ENCODE data around the gene FUT3.
"Not testable (repeated sequence)": the region's sequence is repeated elsewhere in the genome, so short reads cannot be mapped to it uniquely, and the experiment has no call there.

Gene FUT3

GRCh38 chr19:5892772-5893275, 41.6 kb upstream of the FUT3 start:
- Histone ChIP-seq H3K9me3 (no peaks in the 10 kb centered on the region), H3K27me3 (peaks cover 41% of the 10 kb centered on the region), H3K27ac (no peak overlapping the region), H3K4me1 (ENCODE audit: control insufficient read depth in 1 of 2, insufficient read depth in 1 of 2, low read depth in 1 of 2, low read length in 1 of 2) (no peaks in the 10 kb centered on the region), H3K4me3 (ENCODE audit: low read depth in 1 of 2, low read length in 1 of 2) (no peak overlapping the region), H3K36me3 (peaks cover 34% of the 10 kb centered on the region)
- no peak for TF ChIP-seq CTCF (IDR thresholded peaks at IDR 0.05)

DNA sequence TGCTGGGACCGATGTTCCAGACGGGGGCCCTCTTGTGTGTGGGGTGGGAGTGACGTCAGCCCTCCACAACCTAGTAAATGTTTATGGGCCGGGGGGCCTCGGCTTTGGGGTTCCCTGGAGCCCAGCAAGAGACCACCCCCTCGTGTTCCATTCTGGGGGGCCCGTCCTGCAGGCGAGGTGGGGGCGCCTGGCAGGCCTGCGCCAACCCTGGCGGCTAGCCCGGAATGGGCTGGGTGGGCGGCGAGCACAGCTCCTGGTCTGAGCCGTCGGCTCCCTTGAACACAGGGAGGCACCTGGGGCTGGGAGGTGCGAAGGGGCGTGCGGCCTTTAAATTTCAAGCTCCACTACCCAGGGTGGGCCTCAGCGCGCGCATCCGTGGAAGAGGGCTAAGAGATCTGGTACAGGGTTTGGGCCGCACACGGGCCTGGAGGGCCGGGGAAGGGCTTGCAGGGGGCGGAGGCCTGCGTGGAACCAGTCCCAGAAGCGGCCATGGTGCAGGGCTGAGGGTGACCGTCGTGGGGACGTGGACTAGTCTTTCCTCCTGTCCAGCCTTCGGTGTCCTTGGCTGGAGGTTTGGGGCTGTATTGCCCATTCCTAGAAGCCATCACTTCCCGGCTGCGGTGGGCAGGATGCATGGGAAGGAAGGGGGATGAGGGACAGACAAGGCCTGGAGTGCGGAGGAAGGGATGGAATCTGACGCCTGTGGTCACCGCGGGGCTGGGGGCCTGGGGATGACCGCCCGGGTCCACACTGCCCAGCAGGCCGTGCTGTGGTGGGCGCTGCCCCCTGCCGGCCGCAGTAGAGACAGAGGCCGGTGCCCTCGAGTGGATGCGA, 40.9 kb upstream of the FUT3 start:
- no peak overlapping the region for H3K4me3 ChIP-seq (ENCODE audit: low read depth in 1 of 2, low read length in 1 of 2)
- no peaks in the 10 kb centered on the region for H3K9me3 ChIP-seq
- TF ChIP-seq CTCF (IDR thresholded peaks at IDR 0.05): no peak
- H3K4me1 ChIP-seq (ENCODE audit: control insufficient read depth in 1 of 2, insufficient read depth in 1 of 2, low read depth in 1 of 2, low read length in 1 of 2): no peaks in the 10 kb centered on the region
- H3K36me3 ChIP-seq: peaks cover 34% of the 10 kb centered on the region
- H3K27ac ChIP-seq: no peak overlapping the region
- peaks cover 41% of the 10 kb centered on the region for H3K27me3 ChIP-seq

GRCh38 chr19:5891572-5891937, 40.3 kb upstream of the FUT3 start:
- TF ChIP-seq CTCF (IDR thresholded peaks at IDR 0.05): no peak
- no peaks in the 10 kb centered on the region for H3K4me1 ChIP-seq (ENCODE audit: control insufficient read depth in 1 of 2, insufficient read depth in 1 of 2, low read depth in 1 of 2, low read length in 1 of 2)
- peaks cover 29% of the 10 kb centered on the region for H3K36me3 ChIP-seq
- H3K4me3 ChIP-seq (ENCODE audit: low read depth in 1 of 2, low read length in 1 of 2): no peak overlapping the region
- H3K9me3 ChIP-seq: no peaks in the 10 kb centered on the region
- no peak overlapping the region for H3K27ac ChIP-seq
- H3K27me3 ChIP-seq: peaks cover 41% of the 10 kb centered on the region

DNA sequence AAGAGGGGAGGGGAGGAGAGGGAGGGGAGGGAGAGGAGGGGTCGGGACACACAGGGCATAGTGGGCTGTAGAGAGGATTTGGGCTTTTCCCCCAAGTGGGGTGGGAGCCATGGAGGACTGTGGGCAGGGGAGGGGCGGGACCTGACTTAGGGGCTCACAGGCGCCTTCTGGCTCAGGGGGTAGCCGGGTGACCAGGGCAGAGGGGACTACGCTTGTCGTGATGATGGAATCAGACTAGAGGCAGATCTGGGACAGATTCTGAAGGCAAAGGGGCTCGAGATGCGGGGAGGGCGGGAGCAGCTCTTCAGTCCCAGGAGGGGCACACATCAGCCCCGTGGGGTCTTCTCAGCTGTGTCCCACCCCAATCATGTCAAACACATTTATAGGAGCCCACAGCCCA, 38.9 kb upstream of the FUT3 start:
- H3K4me3 ChIP-seq (ENCODE audit: low read depth in 1 of 2, low read length in 1 of 2): no peak overlapping the region
- H3K27me3 ChIP-seq: peaks cover 41% of the 10 kb centered on the region
- H3K4me1 ChIP-seq (ENCODE audit: control insufficient read depth in 1 of 2, insufficient read depth in 1 of 2, low read depth in 1 of 2, low read length in 1 of 2): no peaks in the 10 kb centered on the region
- no peak overlapping the region for H3K27ac ChIP-seq
- no peak for TF ChIP-seq CTCF (IDR thresholded peaks at IDR 0.05)
- H3K9me3 ChIP-seq: no peaks in the 10 kb centered on the region
- peaks cover 14% of the 10 kb centered on the region for H3K36me3 ChIP-seq

DNA sequence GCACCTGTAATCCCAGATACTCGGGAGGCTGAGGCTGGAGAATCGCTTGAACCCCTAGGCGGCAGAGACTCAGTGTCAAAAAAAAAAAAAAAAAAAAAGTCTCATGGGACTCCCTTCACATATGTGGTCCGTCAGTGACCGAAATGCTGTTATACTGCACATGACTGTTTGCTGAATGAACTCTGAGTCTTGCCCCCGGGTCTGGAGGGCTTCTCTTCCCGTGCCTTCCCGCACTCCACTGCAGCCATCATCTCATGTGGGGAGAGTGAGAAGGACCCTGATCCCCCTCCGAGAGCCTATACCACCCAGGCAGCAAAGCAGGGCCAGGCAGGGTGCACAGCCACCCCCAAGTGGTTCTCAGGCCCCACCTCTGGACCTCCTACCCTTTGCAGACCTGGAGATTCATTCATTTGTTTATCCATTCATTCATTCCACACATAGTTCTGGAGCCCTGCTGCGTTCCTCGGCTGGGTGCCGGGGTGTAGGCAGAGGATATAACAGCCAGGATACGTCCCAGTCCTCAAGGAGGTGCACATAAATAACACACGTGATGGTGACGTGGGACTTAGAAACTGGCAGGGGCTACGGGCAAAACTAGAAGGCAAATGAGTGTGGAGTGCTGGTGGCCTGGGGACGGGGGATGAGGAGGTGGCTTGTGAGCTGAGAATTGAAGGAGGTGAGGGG, 38.2 kb upstream of the FUT3 start:
- no peaks in the 10 kb centered on the region for H3K4me1 ChIP-seq (ENCODE audit: control insufficient read depth in 1 of 2, insufficient read depth in 1 of 2, low read depth in 1 of 2, low read length in 1 of 2)
- TF ChIP-seq CTCF (IDR thresholded peaks at IDR 0.05): no peak
- H3K9me3 ChIP-seq: no peaks in the 10 kb centered on the region
- H3K27me3 ChIP-seq: peaks cover 41% of the 10 kb centered on the region
- H3K4me3 ChIP-seq (ENCODE audit: low read depth in 1 of 2, low read length in 1 of 2): no peak overlapping the region
- no peak overlapping the region for H3K27ac ChIP-seq
- H3K36me3 ChIP-seq: peaks cover 8% of the 10 kb centered on the region

- peaks cover 36% of the 10 kb centered on the region for H3K27me3 ChIP-seq
- not testable (repeated sequence) for H3K4me3 ChIP-seq (ENCODE audit: low read depth in 1 of 2, low read length in 1 of 2); H3K4me1 ChIP-seq (ENCODE audit: control insufficient read depth in 1 of 2, insufficient read depth in 1 of 2, low read depth in 1 of 2, low read length in 1 of 2); H3K9me3 ChIP-seq; H3K36me3 ChIP-seq; H3K27ac ChIP-seq
Observed at GRCh38 chr19:5884065-5884811, 33.0 kb upstream of the FUT3 start.

- H3K9me3 ChIP-seq; H3K27ac ChIP-seq; H3K4me3 ChIP-seq (ENCODE audit: low read depth in 1 of 2, low read length in 1 of 2); H3K4me1 ChIP-seq (ENCODE audit: control insufficient read depth in 1 of 2, insufficient read depth in 1 of 2, low read depth in 1 of 2, low read length in 1 of 2); H3K36me3 ChIP-seq: not testable (repeated sequence)
- peaks cover 35% of the 10 kb centered on the region for H3K27me3 ChIP-seq
Observed at GRCh38 chr19:5883157-5883873, 32.1 kb upstream of the FUT3 start.
